SK-N-SH (cell line): ENCODE results near the gene PRKCB. TPM values are rescaled to one million over a fixed set of nuclear protein-coding genes. Genes with fewer than 3 reads are reported as not detected.
A peak's percentile ranks its signal among the peaks of the same experiment; 100 is the strongest.

Experiments used
- CTCF ChIA-PET: fragments of 300-600, 350-600 bp; formaldehyde crosslinking; extraction: SDS; loops from one replicate; lab custom pipeline; 2021; lab: Yijun Ruan, JAX
- POLR2A ChIA-PET: fragments of 350-600 bp; sonication (Branson Sonifier 250); formaldehyde crosslinking; extraction: SDS; loops from one replicate; lab custom pipeline; 2020; ENCODE audit warnings: antibody characterized with exemption, inconsistent platforms; lab: Yijun Ruan, JAX
- DNase-seq: peaks from one replicate; pipeline ENCODE4 v3.0.0; 2012
- H2AFZ ChIP-seq: fragments of 200-600 bp; sonication (generic); 2 replicates; pipeline ENCODE4 v1.8.1; 2016; ENCODE audit warnings: antibody characterized with exemption, mild to moderate bottlenecking, low read depth
- H3F3A ChIP-seq: fragments of 200-600 bp; sonication (generic); replicated peaks from 2 replicates; pipeline ENCODE3; 2016; ENCODE audit warnings: antibody characterized with exemption, mild to moderate bottlenecking; ENCODE audit not compliant: insufficient read depth
- H3K27ac ChIP-seq, 2 experiments: fragments of 200-500 bp in 1 of 2; fragments of 200-600 bp in 1 of 2; sonication (Bioruptor generic) in 1 of 2; sonication (generic), shearing (Covaris generic) in 1 of 2; 2 replicates each; pipeline versions ENCODE4 v1.5.1 to v1.6.1; 2014 to 2016; ENCODE audit warnings: low read depth in 2 of 2, inconsistent platforms in 1 of 2, low read length in 1 of 2, mild to moderate bottlenecking in 1 of 2, mixed read lengths in 1 of 2
- H3K27me3 ChIP-seq: fragments of 200-600 bp; sonication (generic), shearing (Covaris generic); 2 replicates; pipeline ENCODE4 v1.6.1; 2016; ENCODE audit warnings: mixed run types; ENCODE audit not compliant: insufficient read depth
- H3K36me3 ChIP-seq, 2 experiments: fragments of 200-500 bp in 1 of 2; fragments of 200-600 bp in 1 of 2; sonication (Bioruptor generic) in 1 of 2; sonication (generic) in 1 of 2; replicated peaks in 1 of 2; 2 replicates each; pipeline versions ENCODE3 to v1.5.1; 2014 to 2016; ENCODE audit warnings: low read length in 1 of 2, mild to moderate bottlenecking in 1 of 2; ENCODE audit not compliant: insufficient read depth in 2 of 2, control insufficient read depth in 1 of 2
- H3K4me1 ChIP-seq, 2 experiments: fragments of 200-500 bp in 1 of 2; fragments of 200-600 bp in 1 of 2; sonication (Bioruptor generic) in 1 of 2; sonication (generic), shearing (Covaris generic) in 1 of 2; 2 replicates each; pipeline versions ENCODE4 v1.5.1 to v1.6.1; 2014 to 2016; ENCODE audit warnings: low read depth in 1 of 2, low read length in 1 of 2, mixed run types in 1 of 2; ENCODE audit not compliant: insufficient read depth in 2 of 2, control insufficient read depth in 1 of 2
- H3K4me2 ChIP-seq: fragments of 200-600 bp; sonication (generic), shearing (Covaris generic); 2 replicates; pipeline ENCODE4 v1.6.1; 2017; ENCODE audit warnings: mixed run types
- H3K4me3 ChIP-seq, 2 experiments: fragments of 200-500 bp in 1 of 2; fragments of 200-600 bp in 1 of 2; sonication (Bioruptor generic) in 1 of 2; sonication (generic), shearing (Covaris generic) in 1 of 2; 2 replicates each; pipeline versions ENCODE4 v1.5.1 to v1.8.1; 2014 to 2016; ENCODE audit warnings: low read depth in 2 of 2, inconsistent platforms in 1 of 2, low read length in 1 of 2, mild to moderate bottlenecking in 1 of 2, mixed read lengths in 1 of 2, moderate library complexity in 1 of 2
- H3K79me2 ChIP-seq: fragments of 200-600 bp; sonication (generic); 2 replicates; pipeline ENCODE4 v1.8.1; 2017; ENCODE audit warnings: mild to moderate bottlenecking; ENCODE audit not compliant: insufficient read depth
- H3K9ac ChIP-seq: fragments of 200-600 bp; sonication (generic); 2 replicates; pipeline ENCODE4 v1.6.1; 2017; ENCODE audit warnings: mixed run types
- H3K9me2 ChIP-seq: fragments of 200-600 bp; sonication (generic); 2 replicates; pipeline ENCODE4 v1.6.1; 2017; ENCODE audit warnings: mixed run types
- H3K9me3 ChIP-seq: fragments of 200-600 bp; sonication (generic); 2 replicates; pipeline ENCODE4 v1.6.1; 2017; ENCODE audit warnings: mixed run types, mild to moderate bottlenecking, moderate library complexity
- H4K20me1 ChIP-seq: fragments of 200-600 bp; sonication (generic); 2 replicates; pipeline ENCODE4 v1.6.1; 2017; ENCODE audit warnings: mild to moderate bottlenecking, mixed run types; ENCODE audit not compliant: insufficient read depth
- ELF1 ChIP-seq: IDR thresholded peaks from 2 replicates; pipeline ENCODE4 v1.4.0; 2012
- FOSL2 ChIP-seq: IDR thresholded peaks from 2 replicates; pipeline ENCODE4 v1.4.0; 2012; ENCODE audit warnings: low read depth, mild to moderate bottlenecking, moderate library complexity, borderline replicate concordance
- GABPA ChIP-seq: IDR thresholded peaks from 2 replicates; pipeline ENCODE4 v1.4.0; 2012; ENCODE audit warnings: low read depth, mild to moderate bottlenecking
- MEF2A ChIP-seq: IDR thresholded peaks from 2 replicates; pipeline ENCODE4 v1.4.0; 2012; ENCODE audit warnings: low read depth, borderline replicate concordance
- PBX3 ChIP-seq: IDR thresholded peaks from 2 replicates; pipeline ENCODE4; 2012
- REST ChIP-seq: IDR thresholded peaks from 2 replicates; pipeline ENCODE4 v1.6.1; 2012; ENCODE audit warnings: mild to moderate bottlenecking, low read depth, low read length, moderate library complexity
- RFX5 ChIP-seq: IDR thresholded peaks from 2 replicates; pipeline ENCODE4 v1.6.1; 2012; ENCODE audit warnings: mild to moderate bottlenecking, improper control_type of control experiment, low read length
- RXRA ChIP-seq: IDR thresholded peaks from 2 replicates; pipeline ENCODE4 v1.4.0; 2012; ENCODE audit warnings: low read depth, mild to moderate bottlenecking, borderline replicate concordance
- SIN3A ChIP-seq: IDR thresholded peaks from 2 replicates; pipeline ENCODE4 v1.6.1; 2012; ENCODE audit warnings: low read depth, mild to moderate bottlenecking, low read length, moderate library complexity, borderline replicate concordance
- SMC3 ChIP-seq: IDR thresholded peaks from 2 replicates; pipeline ENCODE4 v1.6.1; 2012; ENCODE audit warnings: low read depth, low read length, improper control_type of control experiment
- TCF12 ChIP-seq: IDR thresholded peaks from 2 replicates; pipeline ENCODE4 v1.4.0; 2012
- USF2 ChIP-seq: fragments of 150-350 bp; IDR thresholded peaks from 2 replicates; pipeline ENCODE4 v1.6.1; 2017; ENCODE audit warnings: antibody characterized with exemption, low read length, low read depth, borderline replicate concordance
- ZBTB33 ChIP-seq: IDR thresholded peaks from 2 replicates; pipeline ENCODE4 v1.4.0; 2012; ENCODE audit warnings: low read depth, borderline replicate concordance
- WGBS: methylation state at CpG from one replicate; pipeline ENCODE4 v1.1.6; 2017; ENCODE audit warnings: low lambda C conversion rate; 5-methylcytosine and 5-hydroxymethylcytosine counted together
- polyA plus RNA-seq, 3 experiments: library from polyadenylated mRNA; depleted of rRNA; stranded (reverse); fragments of >200 nt; gene quantifications; 2 replicates each; pipeline ENCODE4 v1.2.3, GENCODE V29; 2012

PRKCB gene
- polyA plus RNA-seq, 1 of the 3 experiments (the other 2 are of a cell fraction), result 0.12 TPM

- TF ChIP-seq ZBTB33 (no peak), FOSL2 (no peak), TCF12 (no peak), RFX5 (no peak), RXRA (no peak), GABPA (no peak), SMC3 (peak; percentile 63), USF2 (no peak), SIN3A (no peak), PBX3 (no peak)
These were observed 417.4 kb downstream of the PRKCB start (continued) for GRCh38 chr16:24253192-24253591.

GRCh38 chr16:24255456-24256371 is 419.9 kb downstream of the PRKCB start, which contains the start of gene CACNG3:
Gene CACNG3 (plus strand): TSS chr16:24256335. CDS start chr16:24256755, 420 bp downstream.
- peak; percentile 93 for TF ChIP-seq REST
- no peak for TF ChIP-seq ELF1
- no peak for TF ChIP-seq MEF2A
- Histone ChIP-seq H3K9me2 (no peaks in the 10 kb centered on the region), H3K4me2 (no peak within 1 kb of the TSS), H2AFZ (no peak within 1 kb of the TSS), H3K36me3 (no peaks in the 10 kb centered on the region), H3K27ac (no peak within 1 kb of the TSS), H3K9me3 (no peaks in the 10 kb centered on the region), H3K4me1 (no peaks in the 10 kb centered on the region), H4K20me1 (no peaks in the 10 kb centered on the region), H3K9ac (no peak within 1 kb of the TSS), H3K27me3 (no peaks in the 10 kb centered on the region), H3F3A (no peaks in the 10 kb centered on the region), H3K79me2 (no peaks in the 10 kb centered on the region), H3K4me3 (no peak within 1 kb of the TSS)
- ChIA-PET POLR2A (no interaction called here), CTCF (interaction anchor here (0.6 to 10.5 kb wide), 7 partner anchors 11 to 250 kb away, joined by 3 to 223 read pairs (median 5); no protein-coding TSS in a partner anchor)
- 5% methylated on average over 32 of the region's 54 CpGs for WGBS
- DNase-seq, result peak; percentile 37
